ENCODE measurements around the gene FAM227B. TPM values are rescaled to one million over a fixed set of nuclear protein-coding genes. Genes with fewer than 3 reads are reported as not detected.

FAM227B gene
- total RNA-seq, 2 donors from 2014 or later: 2.1 TPM; not detected in 1

GRCh38 chr15:49282366-49282765 lies 338.3 kb downstream of the FAM227B start:
- ATAC-seq (no peak), DNase-seq (no peak)
- TF ChIP-seq POLR2A (IDR thresholded peaks at IDR 0.05): no peak
- TF ChIP-seq, protein P1, sequence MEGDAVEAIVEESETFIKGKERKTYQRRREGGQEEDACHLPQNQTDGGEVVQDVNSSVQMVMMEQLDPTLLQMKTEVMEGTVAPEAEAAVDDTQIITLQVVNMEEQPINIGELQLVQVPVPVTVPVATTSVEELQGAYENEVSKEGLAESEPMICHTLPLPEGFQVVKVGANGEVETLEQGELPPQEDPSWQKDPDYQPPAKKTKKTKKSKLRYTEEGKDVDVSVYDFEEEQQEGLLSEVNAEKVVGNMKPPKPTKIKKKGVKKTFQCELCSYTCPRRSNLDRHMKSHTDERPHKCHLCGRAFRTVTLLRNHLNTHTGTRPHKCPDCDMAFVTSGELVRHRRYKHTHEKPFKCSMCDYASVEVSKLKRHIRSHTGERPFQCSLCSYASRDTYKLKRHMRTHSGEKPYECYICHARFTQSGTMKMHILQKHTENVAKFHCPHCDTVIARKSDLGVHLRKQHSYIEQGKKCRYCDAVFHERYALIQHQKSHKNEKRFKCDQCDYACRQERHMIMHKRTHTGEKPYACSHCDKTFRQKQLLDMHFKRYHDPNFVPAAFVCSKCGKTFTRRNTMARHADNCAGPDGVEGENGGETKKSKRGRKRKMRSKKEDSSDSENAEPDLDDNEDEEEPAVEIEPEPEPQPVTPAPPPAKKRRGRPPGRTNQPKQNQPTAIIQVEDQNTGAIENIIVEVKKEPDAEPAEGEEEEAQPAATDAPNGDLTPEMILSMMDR (IDR thresholded peaks at IDR 0.05): no peak
- no peaks in the 10 kb centered on the region for H3K9me3 ChIP-seq
- H3K4me3 ChIP-seq: no peak overlapping the region
- peaks cover 0 to 14% of the 10 kb centered on the region in 2 donors for H3K36me3 ChIP-seq (replicated peaks in 1 of 2; ENCODE audit: insufficient read depth in 1 of 2, low read depth in 2 of 2)
- no peaks in the 10 kb centered on the region for H3K27me3 ChIP-seq
- H3K4me1 ChIP-seq: no peaks in the 10 kb centered on the region
- H3K27ac ChIP-seq: no peak overlapping the region
- 83 to 92% methylated on average over 1 of the region's 1 CpG for WGBS, 2 donors
- intact Hi-C loops (cut with DNase I): no loop called here

GRCh38 chr15:49279521-49280456 lies 340.8 kb downstream of the FAM227B start:
- Histone ChIP-seq H3K27me3 (no peaks in the 10 kb centered on the region), H3K36me3 (replicated peaks in 1 of 2; ENCODE audit: insufficient read depth in 1 of 2, low read depth in 2 of 2) (peaks cover 0 to 8% of the 10 kb centered on the region in 2 donors), H3K27ac (no peak overlapping the region), H3K4me3 (no peak overlapping the region), H3K9me3 (no peaks in the 10 kb centered on the region), H3K4me1 (no peaks in the 10 kb centered on the region)
- WGBS, 2 donors: 91 to 95% methylated on average over 4 of the region's 4 CpGs
- ATAC-seq (no peak), DNase-seq (no peak)
- TF ChIP-seq, protein P1 (IDR thresholded peaks at IDR 0.05): no peak
- TF ChIP-seq POLR2A (IDR thresholded peaks at IDR 0.05): no peak
- intact Hi-C loops (cut with DNase I): no loop called here

- Histone ChIP-seq H3K9me3 (no peaks in the 10 kb centered on the region), H3K27me3 (no peaks in the 10 kb centered on the region), H3K36me3 (replicated peaks in 1 of 2; ENCODE audit: insufficient read depth in 1 of 2, low read depth in 2 of 2) (no peaks in the 10 kb centered on the region), H3K4me3 (no peak overlapping the region), H3K4me1 (no peaks in the 10 kb centered on the region), H3K27ac (no peak overlapping the region)
- intact Hi-C loops (cut with DNase I): no loop called here
- WGBS, 2 donors: 99% methylated on average over 5 of the region's 5 CpGs
- no peak for DNase-seq
- ATAC-seq: no peak
- TF ChIP-seq POLR2A (IDR thresholded peaks at IDR 0.05): no peak
- TF ChIP-seq, protein P1 (IDR thresholded peaks at IDR 0.05): no peak
These were observed 341.9 kb downstream of the FAM227B start for GRCh38 chr15:49278751-49279150.

Other genes starting within 250 kb of the FAM227B start
- 10 to 100 TPM in 1 of 2 donors, 1 to 10 TPM in 1; 9.9 to 18.5 TPM for gene FGF7, start 197.6 kb downstream of the FAM227B start, total RNA-seq
- 10 to 100 TPM; 12.5 to 22.1 TPM for gene DTWD1, start 230 bp upstream of the FAM227B start, total RNA-seq

Data from body of pancreas (tissue), 4 donors.